ENCODE data around the gene DRC7. TPM values are rescaled to one million over a fixed set of nuclear protein-coding genes. Genes with fewer than 3 reads are reported as not detected.

DRC7 gene
- total RNA-seq, 2 donors from 2014 or later = not detected

DNA sequence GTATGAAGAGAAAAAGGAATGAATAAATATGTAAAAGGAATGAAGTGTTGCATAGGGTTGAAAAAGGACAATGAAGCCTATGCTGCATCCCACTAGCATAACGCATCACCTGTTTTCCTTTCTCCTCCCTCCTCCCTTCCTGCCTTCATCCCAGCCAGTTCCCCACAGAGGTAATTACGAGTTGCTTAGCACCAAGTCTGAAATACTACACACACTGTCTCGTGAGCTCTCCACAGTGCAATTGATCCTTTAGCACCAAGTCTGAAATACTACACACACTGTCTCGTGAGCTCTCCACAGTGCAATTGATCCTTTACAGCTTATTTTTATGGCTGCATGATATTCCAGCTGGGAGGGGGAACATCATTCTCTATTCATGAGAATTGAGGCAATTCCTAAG lies 1.1 kb upstream of the DRC7 start:
- no peak overlapping the region for H3K27ac ChIP-seq

GRCh38 chr16:57694231-57694724 lies 328 bp upstream of the DRC7 start:
- no peaks in the 10 kb centered on the region for H3K4me1 ChIP-seq (ENCODE audit: control insufficient read depth in 1 of 2, low read depth in 2 of 2)
- H3K9me3 ChIP-seq = no peaks in the 10 kb centered on the region
- no peaks in the 10 kb centered on the region for H3K36me3 ChIP-seq
- DNase-seq (ENCODE audit: low spot score) (no peak), ATAC-seq (ENCODE audit: insufficient number of reproducible peaks, low FRiP score, low read depth) (no peak)
- no peaks in the 10 kb centered on the region for H3K27me3 ChIP-seq (replicated peaks; ENCODE audit: insufficient read depth)
- TF ChIP-seq, protein P1, sequence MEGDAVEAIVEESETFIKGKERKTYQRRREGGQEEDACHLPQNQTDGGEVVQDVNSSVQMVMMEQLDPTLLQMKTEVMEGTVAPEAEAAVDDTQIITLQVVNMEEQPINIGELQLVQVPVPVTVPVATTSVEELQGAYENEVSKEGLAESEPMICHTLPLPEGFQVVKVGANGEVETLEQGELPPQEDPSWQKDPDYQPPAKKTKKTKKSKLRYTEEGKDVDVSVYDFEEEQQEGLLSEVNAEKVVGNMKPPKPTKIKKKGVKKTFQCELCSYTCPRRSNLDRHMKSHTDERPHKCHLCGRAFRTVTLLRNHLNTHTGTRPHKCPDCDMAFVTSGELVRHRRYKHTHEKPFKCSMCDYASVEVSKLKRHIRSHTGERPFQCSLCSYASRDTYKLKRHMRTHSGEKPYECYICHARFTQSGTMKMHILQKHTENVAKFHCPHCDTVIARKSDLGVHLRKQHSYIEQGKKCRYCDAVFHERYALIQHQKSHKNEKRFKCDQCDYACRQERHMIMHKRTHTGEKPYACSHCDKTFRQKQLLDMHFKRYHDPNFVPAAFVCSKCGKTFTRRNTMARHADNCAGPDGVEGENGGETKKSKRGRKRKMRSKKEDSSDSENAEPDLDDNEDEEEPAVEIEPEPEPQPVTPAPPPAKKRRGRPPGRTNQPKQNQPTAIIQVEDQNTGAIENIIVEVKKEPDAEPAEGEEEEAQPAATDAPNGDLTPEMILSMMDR (IDR thresholded peaks at IDR 0.05) = no peak
- H3K27ac ChIP-seq = no peak overlapping the region
- no peak overlapping the region for H3K4me3 ChIP-seq

More for the DNA sequence above, 1.1 kb upstream of the DRC7 start:
- no peak for DNase-seq (ENCODE audit: low spot score)
- no peak for ATAC-seq (ENCODE audit: insufficient number of reproducible peaks, low FRiP score, low read depth)
- Histone ChIP-seq H3K4me3 (no peak overlapping the region), H3K9me3 (no peaks in the 10 kb centered on the region), H3K4me1 (ENCODE audit: control insufficient read depth in 1 of 2, low read depth in 2 of 2) (no peaks in the 10 kb centered on the region), H3K27me3 (replicated peaks; ENCODE audit: insufficient read depth) (no peaks in the 10 kb centered on the region), H3K36me3 (no peaks in the 10 kb centered on the region)
- TF ChIP-seq, protein P1 (IDR thresholded peaks at IDR 0.05) = no peak

GRCh38 chr16:57695680-57696069 lies 1.1 kb downstream of the DRC7 start:
- H3K27ac ChIP-seq = no peak overlapping the region
- TF ChIP-seq, protein P1 (IDR thresholded peaks at IDR 0.05) = no peak
- no peaks in the 10 kb centered on the region for H3K27me3 ChIP-seq (replicated peaks; ENCODE audit: insufficient read depth)
- no peak for ATAC-seq (ENCODE audit: insufficient number of reproducible peaks, low FRiP score, low read depth)
- H3K4me1 ChIP-seq (ENCODE audit: control insufficient read depth in 1 of 2, low read depth in 2 of 2) = no peaks in the 10 kb centered on the region
- no peaks in the 10 kb centered on the region for H3K9me3 ChIP-seq
- H3K4me3 ChIP-seq = no peak overlapping the region
- DNase-seq (ENCODE audit: low spot score) = no peak
- H3K36me3 ChIP-seq = no peaks in the 10 kb centered on the region

DNA sequence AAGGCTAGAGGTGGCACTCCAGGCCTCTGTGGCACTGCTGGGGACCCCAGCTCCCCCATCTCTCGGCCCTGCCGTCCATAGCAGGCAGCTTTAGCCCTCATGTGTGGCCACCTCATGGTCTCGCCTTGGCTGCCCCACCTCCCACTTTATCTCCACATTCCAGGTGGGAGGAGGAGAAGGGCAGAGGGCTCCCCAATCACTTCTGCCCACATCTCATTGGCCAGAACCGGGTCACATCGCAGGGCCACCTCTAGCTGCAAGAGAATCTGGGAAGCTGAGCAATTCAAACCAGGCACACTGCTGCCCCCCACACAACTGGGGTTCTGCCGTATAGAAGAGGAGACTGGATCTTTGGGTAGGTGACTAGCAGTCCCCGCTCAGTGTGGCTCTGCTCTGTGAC lies 1.6 kb downstream of the DRC7 start:
- Histone ChIP-seq H3K4me3 (no peak overlapping the region), H3K27me3 (replicated peaks; ENCODE audit: insufficient read depth) (no peaks in the 10 kb centered on the region), H3K9me3 (no peaks in the 10 kb centered on the region), H3K4me1 (ENCODE audit: control insufficient read depth in 1 of 2, low read depth in 2 of 2) (no peaks in the 10 kb centered on the region), H3K36me3 (no peaks in the 10 kb centered on the region), H3K27ac (no peak overlapping the region)
- DNase-seq (ENCODE audit: low spot score) = no peak
- TF ChIP-seq, protein P1 (IDR thresholded peaks at IDR 0.05) = no peak
- ATAC-seq (ENCODE audit: insufficient number of reproducible peaks, low FRiP score, low read depth) = no peak

GRCh38 chr16:57697896-57698537 lies 3.4 kb downstream of the DRC7 start:
- TF ChIP-seq, protein P1 (IDR thresholded peaks at IDR 0.05) = no peak
- Histone ChIP-seq H3K4me3 (no peak overlapping the region), H3K9me3 (no peaks in the 10 kb centered on the region), H3K27ac (no peak overlapping the region), H3K36me3 (no peaks in the 10 kb centered on the region), H3K4me1 (ENCODE audit: control insufficient read depth in 1 of 2, low read depth in 2 of 2) (no peaks in the 10 kb centered on the region), H3K27me3 (replicated peaks; ENCODE audit: insufficient read depth) (no peaks in the 10 kb centered on the region)
- DNase-seq (ENCODE audit: low spot score) = no peak
- ATAC-seq (ENCODE audit: insufficient number of reproducible peaks, low FRiP score, low read depth) = no peak
